ENCODE data around the gene GALNT13.

The GALNT13 gene

DNA sequence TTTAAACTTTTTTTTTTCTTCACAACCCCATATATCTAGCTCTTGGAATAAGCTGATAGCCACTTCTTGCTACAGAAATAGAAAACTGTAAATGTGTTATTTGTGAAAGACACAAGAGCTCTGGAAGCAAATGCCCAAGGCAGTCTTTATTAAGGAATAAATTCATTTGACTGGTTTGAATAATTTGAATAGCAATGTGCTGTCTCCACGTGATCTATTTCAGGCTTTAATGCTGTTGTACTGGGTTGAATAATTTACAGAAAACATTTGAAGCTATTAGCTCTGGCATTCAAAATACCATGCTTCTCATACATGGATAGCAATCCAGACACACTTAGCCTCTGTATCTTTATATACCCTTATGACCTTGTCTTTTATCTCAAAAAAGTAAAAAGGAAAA lies 460.1 kb downstream of the GALNT13 start:
- no peak for DNase-seq

DNA sequence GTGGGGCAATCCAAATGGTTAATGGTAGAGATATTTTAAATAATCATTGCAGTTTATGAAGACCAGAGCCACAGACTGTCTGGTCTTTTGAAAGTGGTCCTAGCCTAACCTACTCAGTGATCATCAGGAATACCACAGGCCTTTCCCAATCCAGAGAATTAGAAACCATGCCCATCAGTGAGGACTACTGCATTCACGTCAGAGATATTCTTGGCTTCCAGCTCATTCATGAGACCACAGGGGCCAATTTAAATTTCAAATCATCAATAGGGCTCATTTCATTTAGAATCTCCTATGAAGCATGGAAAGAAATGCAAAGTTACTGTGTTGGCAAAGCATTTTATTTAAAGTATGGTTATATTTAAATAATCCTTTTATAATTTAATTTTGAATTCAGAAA lies 464.5 kb downstream of the GALNT13 start:
- no peak for DNase-seq

DNA sequence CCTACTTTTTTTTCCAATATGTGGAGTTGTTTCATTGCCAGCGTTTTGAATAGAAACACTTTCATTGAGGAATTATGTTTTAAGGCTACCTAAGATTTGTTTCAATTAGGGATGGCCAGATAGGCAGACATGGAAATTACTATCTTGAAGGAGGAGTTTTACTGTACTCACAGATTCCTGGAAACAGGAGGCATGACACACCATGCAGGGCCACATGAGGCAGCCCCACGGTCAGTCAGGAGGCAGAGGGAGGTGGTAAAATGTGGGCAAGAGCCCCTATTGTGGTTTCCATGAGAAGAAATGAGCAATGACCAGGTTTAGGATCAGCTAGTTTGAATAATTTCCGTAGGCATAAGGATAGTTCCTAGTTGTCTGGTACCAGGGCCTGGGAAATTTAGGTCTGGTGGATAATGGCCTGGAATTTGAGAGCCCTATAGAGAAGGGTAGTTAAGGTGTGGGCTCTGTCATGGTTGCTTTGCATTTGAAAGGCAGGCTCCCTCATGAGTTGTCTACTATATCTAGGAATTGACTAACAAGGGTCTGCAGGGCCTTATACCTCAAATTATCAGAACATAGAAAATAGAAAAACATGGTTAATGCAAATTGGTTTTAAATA lies 466.7 kb downstream of the GALNT13 start:
- DNase-seq, result no peak

DNA sequence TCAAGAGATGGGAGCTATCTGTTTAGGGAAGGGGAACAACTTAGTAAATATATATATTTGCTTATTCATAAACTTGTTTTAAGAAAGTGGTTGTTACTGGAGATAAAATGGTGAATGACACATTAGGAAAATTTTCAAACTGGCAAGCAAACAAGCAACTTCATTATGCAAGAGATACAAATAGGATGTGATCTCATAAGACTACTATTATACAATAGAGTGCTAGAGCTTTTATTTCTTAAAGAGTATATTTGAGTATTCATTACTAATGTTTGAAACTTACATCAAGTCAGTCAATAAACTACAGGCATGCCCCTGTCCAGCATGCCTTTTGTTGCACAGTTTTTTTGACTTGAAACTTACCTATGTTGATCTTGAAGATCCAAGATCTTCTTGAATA lies 471.6 kb downstream of the GALNT13 start:
- DNase-seq, result no peak

DNA sequence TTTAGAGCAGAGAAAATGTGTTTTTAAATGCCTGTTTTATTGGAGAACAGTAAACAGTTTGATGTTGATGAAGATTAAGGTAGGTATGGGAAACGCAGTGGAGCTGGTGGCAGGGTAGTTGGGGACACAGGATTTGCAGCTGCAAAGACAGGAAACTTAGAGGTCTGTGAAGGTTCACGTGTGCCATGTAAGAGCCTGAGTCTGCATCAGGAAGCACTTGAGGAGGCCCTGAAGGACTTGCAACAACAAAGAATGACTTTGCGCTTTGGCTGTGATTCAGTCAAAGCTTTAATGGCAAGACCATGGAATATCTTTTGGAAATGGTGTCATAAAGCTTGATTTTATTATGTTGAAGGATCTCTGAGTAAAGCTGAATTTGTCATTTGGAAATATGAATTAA lies 479.2 kb downstream of the GALNT13 start:
- no peak for DNase-seq

DNA sequence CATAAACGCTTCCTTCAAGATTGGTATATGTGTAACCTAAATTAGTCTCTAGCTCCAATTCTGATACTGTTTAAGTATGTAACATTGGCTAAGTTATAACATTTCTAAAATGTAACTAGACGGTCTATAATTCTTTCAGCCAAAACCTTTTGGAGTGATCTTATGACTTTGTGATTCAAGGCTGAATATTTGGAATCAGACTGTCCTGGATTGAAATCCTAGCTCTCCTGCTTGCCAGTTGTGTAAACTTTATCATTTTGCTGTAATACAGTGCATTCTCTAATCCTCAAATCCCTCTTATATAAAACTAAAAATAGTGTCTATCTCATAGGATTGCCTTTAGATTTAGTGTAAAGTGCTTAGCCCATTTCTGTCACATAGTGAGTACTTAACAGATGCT lies 489.6 kb downstream of the GALNT13 start:
- DNase-seq, result no peak

DNA sequence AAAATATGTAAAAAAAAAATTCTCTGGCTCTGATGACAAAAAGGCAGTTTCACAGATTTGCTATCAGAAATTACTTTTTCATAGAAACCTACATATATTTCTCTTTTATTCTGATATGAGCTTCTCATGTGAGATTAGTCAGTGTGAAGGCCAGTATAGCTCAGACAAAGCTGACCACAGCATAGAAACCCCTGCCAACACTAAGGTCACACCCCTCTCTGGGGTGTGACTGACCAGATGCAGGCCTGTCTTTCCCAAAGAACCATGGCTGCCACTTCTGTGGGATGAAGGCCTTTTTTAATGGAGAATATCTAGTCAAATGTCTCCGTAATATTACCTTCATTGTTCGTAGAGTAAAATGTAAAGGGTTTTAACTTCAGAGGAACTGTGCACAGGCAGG lies 496.4 kb downstream of the GALNT13 start:
- DNase-seq, result no peak

DNA sequence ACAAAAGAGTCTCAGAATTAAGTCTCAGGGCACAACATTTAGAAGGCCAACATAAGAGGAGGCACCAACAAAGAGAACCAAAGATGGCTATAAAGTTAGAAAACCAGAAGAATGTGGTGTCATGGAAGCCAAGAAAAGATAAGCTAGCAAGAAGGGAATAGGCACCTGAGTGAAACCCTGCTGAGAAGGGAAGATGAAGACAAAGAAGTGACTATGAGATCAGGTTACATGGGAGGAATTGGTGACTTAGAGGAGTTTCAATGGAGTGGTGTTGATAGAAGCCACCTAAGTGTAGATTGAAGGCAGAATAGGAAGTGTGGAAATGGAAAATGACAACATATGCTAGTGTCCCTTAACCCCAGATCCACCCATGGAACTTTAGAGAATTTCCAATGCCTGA lies 499.2 kb downstream of the GALNT13 start:
- DNase-seq, result no peak

DNA sequence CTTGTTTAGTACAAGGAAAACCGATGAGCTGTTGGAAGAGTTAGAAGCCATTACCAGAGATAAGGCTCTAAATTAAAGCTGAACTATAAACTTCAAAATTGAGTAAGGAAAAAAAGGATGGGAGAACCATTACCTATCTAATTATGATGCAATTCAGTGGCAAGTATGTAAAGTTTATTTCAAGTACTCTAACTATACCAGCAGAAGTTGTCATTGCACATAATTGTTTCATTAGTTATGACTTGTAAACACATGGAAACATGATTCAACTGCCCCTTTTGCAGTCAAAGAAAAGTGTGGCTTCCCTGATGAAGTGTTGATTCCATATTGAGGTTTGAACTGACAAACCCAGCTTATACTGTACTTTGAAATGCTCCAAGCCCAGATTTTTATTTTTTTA lies 502.7 kb downstream of the GALNT13 start:
- no peak for DNase-seq

DNA sequence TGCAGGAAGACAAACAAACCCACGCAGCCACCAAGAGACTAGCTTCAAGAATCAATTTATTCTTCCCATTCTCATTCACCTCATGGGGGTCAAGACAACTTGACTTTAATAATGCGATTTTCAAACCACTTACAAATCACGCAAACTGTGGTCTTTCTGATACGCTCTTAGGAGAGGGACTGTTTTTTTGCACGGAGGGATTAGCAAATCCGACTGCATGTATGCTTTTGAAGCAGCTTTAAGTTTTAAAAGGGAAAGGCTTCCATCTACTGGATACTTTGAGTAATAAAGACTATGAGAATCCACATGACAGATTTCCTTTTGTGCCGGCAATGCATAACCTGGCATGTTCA lies 503.8 kb downstream of the GALNT13 start:
- DNase-seq, result no peak

DNA sequence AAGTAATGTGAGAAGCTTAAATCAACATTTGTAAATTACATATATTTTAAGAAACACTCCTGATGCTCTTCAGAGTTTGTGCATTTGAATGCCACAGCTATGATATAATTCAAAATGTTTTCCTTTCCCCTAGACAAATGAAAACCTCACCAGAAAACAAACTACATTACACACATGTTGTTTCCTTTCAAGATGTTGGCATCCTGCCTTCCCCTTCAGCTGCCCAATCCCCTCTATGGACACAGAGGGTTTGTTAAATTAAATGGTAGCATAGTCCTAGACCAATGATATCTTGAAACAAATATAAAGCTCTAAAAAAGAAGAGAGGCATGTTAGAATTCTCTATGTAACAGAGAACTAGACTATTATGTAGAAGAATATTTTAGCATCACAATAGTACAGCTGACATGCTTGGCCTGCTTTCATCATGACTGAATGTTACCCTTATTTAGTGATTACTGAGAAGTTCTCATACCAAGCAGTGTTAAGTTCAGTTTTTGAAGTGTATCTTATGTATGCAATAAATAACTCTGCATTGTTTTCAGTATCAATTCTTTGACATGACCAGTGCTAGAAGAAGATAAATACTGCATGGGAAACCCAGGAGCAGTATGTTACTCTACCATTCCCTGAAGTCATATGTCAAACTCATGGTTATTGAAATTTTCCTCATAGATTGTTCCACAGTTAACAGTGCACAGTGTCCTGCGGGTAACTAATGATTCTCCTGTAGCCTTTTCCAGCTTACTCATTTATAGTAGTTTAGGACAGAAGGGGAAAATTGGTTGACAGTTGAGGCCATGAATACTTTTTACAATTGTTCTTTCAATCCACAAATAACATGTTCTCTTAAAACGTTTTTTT lies 510.4 kb downstream of the GALNT13 start:
- no peak for DNase-seq

DNA sequence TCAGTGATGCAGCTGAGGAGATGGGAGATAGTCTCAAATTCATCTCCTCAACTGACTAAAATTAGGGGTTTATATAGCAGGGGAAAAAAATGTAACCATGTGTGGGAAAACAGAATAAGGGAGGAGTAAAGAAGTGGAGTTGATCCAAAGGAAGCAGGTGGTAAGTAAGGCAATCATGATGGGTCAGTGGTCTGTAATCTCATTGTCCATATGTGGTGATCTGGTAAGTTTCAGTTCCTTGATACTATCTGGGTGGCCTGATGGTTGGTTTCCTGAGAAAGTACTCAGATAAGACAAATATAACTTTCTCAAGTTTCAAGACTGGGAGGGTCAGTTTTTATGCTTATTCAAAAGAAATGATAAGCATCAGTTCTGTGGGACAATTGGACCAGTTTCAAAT lies 514.5 kb downstream of the GALNT13 start:
- no peak for DNase-seq

DNA sequence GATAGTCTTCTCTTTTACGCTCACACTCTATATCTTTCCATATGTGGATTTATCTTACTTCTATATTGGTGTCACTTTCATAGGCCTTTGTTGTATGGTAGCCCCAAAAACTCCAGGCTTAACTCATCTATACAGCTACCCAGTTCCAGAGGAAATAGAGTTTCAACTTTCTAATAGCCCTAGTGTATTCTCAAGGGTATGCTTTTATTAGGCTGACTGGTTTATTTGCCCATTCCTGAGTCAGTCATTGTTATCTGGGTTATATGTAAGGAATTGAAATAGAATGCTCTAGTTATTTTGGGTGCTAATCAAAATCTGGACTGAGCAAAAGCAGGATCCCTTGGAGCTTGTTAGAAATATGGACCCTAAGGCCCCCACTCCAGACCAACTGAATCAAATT lies 519.3 kb downstream of the GALNT13 start:
- DNase-seq, result no peak

DNA sequence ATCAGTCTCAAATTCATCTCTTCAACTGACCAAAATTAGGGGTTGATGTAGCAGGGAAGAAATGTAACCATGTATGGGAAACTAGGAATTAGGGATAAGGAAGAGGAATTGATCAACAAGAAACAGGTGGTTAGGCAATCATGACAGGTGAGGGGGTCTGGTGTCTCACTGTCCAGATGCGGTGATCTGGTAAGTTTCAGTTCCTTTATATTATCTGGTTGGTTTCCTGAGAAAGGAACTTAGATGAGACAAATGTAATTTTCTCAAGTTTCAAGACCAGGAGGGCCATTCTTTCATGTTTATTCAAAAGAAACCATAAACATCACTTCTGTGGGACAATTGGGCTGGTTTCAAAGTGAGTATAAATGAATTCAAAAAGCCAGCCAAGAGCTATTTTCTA lies 520.5 kb downstream of the GALNT13 start:
- no peak for DNase-seq

DNA sequence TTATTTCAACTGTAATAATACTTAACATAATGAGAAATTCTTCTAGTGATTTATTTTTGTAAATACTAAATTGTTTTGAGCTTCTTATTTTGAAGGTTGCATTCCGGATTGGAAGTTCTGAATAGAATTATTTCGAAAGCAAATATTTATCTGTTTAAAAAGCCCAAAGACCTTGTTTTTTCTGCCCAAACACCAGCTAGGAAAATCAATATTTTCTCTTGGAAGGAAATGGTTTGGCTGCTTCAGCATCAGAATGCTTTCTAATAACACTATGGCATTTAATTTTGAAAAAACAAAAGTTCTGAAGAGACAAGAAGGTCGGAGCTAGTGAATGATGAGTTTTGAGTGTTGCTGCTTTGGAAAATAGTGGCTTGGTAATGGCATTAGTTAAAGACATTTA lies 522.9 kb downstream of the GALNT13 start:
- no peak for DNase-seq

DNA sequence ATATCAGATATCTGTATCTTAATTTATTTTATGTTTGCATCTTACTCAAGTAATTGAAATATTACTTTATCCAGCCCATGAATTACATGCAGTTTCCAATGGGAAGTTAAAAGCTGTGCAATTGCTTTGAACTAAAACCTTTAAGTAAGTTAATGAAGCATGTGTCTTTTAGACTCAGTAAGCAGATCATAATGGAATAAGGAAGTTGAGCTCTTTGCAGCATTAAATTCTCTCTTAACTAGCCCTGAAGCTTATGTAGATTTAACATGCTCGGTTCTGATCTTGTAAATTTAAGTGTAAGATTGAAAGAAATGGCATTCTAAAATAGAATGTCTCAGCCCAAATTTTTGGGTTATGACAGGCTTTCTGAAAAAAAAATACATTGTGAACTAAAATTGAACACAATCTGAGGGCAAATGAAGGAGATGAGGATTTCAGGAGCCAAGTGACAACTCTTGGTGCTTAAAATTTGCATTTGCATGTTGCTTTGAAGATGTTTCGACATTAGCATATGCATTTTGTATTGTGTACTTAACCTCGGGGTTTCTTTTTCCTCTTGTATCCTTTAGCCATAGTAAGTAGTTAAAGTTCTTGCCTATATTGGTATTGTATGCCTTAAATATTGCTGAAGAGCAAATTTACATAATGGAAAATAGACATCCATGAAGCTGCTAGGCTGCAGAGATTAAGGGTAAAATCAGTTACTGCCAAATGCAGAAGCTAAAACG lies 529.0 kb downstream of the GALNT13 start:
- no peak for DNase-seq

DNA sequence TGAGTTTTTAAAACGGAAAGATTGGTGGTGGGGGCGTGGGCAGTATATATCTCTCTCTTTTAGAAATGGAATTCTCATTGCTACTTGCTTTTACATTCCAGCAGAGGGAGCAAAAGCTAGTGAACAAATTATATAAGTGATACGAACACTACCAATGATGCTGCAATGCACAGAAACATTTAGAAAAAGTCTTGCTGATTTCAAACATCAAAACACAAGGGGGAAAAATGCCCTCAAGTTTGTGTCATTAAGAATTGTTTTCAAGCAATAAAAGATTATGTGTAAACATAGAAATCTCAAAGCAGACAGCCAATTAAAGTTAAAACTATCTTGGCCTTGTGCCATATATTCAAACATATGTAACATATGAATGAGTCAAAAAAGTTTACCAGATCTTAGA lies 530.5 kb downstream of the GALNT13 start:
- DNase-seq, result no peak

DNA sequence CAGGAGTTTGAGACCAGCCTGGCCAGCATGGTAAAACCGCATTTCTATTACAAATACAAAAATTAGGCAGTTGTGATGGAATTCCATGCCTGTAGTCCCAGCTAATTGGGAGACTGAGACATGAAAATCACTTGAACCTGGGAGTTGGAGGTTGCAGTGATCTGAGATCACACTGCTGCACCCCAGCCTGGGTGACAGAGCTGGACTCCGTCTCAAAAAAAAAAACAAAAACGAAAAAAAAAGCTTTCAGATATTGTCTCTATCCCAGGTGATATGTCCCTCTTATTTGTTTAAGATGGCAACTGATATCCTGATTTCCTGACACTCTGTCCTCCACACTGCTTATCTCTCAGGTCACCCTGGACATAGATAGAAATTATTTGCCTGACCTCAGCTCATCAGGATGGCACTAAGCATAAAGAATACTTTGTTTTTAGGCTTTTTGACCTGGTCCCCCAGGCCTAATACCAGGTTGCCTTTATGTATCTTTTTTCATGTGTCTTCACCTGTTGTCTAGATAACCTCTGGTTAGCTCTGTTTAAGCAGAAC lies 531.6 kb downstream of the GALNT13 start:
- DNase-seq, result no peak

DNA sequence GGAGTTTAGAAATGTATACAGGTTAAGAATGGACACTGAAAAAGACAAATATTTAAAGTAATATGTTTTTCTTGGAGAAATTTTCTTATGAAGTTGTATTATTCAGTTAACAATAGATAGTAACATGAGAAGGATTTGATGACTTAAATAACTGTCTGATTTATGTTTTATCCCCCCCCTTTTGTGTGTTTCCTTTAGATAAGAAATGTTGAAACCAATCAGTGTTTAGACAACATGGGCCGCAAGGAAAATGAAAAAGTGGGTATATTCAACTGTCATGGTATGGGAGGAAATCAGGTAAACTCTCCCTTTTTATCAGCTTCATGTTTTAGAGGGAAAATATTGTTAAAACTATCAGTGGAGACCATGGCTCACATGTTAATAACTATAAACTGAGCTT lies 537.1 kb downstream of the GALNT13 start:
- DNase-seq, result no peak

DNA sequence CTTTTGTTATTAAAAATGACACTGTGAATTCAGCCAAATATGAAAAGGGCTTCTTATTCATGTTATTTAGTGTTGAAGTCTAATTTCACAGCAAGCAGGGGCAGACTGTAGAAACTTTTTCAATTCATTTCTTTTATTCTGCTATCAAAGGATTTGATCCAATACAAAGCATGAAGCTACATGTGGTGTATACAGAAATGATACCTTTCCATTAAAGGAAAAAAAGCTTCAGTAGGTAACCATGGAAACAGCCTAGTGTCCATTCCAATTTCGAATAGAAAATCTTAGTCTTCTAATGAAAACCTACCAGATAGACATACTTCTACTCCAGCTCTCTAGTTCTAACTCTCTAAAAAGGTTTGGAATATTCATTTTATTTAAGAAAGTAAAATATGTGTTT lies 550.5 kb downstream of the GALNT13 start:
- DNase-seq, result no peak

DNA sequence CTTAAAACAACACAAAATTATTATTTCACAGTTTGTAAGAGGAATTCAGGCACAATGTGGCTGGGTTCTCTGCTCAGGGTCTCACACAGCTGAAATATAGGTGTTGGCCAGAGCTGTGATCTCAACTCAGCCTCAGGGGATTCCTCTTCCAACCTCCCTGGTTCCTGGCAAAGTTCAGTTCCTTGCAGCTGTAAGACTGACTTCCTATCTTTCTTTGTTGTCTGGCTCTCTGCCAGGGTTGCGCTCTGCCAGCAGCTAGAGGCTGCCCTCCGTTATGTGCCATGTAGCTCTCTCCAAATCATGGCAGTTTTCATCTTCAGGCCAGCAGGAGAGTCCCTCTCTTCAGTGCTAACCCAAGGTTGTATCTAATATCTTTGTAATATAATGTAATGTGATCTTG lies 554.3 kb downstream of the GALNT13 start:
- DNase-seq, result no peak

DNA sequence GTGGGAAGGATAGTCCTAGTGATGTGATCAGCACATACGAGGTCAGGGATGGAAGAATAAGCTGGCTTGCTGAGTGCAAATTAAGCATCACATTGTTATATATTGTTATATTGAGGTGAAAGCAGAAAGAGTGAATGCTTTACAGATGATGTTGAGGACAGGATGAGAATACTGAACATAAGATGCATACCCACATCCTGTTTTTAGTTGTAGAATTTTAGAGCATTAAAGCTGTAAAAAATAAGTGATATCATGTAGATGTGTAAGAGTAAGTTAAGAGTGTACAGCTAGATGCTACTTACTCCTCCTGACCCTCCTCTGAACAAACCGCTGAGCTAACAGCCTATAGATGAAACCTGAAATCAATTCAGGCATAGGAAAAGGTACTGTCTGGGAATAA lies 555.7 kb downstream of the GALNT13 start:
- DNase-seq, result no peak

DNA sequence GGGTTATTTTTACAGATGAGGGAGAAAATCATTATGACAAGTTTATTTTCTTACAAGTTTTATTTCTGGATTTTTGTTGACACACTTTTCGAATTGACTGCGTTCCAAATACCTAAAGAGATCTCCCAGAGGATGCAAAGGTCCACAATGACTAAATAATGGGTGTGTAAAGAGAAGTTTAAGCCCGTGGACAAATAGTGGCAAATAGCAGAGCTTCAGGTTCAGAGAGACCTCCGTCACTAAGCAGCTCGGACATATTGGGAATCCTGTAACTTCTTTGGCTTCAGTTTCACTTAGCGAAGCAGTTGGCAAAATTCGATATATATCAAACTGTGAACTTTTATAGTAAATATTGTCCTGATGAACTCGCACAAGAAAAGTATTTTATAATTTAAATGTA lies 556.3 kb downstream of the GALNT13 start:
- no peak for DNase-seq

DNA sequence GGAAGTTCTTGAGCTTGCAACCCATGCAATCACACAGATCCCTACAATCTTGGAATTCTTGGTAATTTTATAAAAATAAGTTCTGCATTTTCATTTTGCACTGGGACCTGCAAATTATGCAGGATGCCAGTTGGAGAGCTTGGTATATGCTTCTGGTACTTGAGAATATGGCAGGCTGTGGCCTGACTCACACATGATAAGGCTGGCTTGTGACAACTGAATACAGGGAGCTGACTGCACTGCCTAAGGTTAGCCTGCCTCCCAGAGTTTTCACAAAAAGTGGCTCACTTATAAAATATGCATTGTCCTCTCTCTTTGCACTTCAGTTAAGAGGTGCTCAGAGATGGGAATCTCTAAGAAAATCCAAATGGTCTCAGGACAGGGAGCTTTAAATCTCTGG lies 561.3 kb downstream of the GALNT13 start:
- DNase-seq, result no peak
